ENCODE measurements around the gene KDM7A.
"Not testable (repeated sequence)": the region's sequence is repeated elsewhere in the genome, so short reads cannot be mapped to it uniquely, and the experiment has no call there.

The KDM7A gene

GRCh38 chr7:140160308-140160707 is 16.5 kb downstream of the KDM7A start:
- peak; percentile 43 for DNase-seq (ENCODE audit: low spot score)

- no peak for DNase-seq (ENCODE audit: low spot score)
These were observed 17.3 kb downstream of the KDM7A start for GRCh38 chr7:140159497-140159896.

- DNase-seq (ENCODE audit: low spot score): no peak
These were observed 20.2 kb downstream of the KDM7A start for GRCh38 chr7:140156460-140157080.

GRCh38 chr7:140155428-140155827 is 21.4 kb downstream of the KDM7A start:
- DNase-seq (ENCODE audit: low spot score): no peak

GRCh38 chr7:140153666-140154161 is 23.1 kb downstream of the KDM7A start:
- DNase-seq (ENCODE audit: low spot score): no peak

GRCh38 chr7:140146574-140146973 is 30.2 kb downstream of the KDM7A start:
- no peak for DNase-seq (ENCODE audit: low spot score)

GRCh38 chr7:140145709-140146108 is 31.1 kb downstream of the KDM7A start:
- no peak for DNase-seq (ENCODE audit: low spot score)

GRCh38 chr7:140144821-140145220 is 32.0 kb downstream of the KDM7A start:
- DNase-seq (ENCODE audit: low spot score): no peak

GRCh38 chr7:140143997-140144396 is 32.8 kb downstream of the KDM7A start:
- DNase-seq (ENCODE audit: low spot score): no peak

GRCh38 chr7:140142031-140142430 is 34.8 kb downstream of the KDM7A start:
- DNase-seq (ENCODE audit: low spot score): no peak

GRCh38 chr7:140141256-140141655 is 35.5 kb downstream of the KDM7A start:
- DNase-seq (ENCODE audit: low spot score): no peak

- no peak for DNase-seq (ENCODE audit: low spot score)
These were observed 39.7 kb downstream of the KDM7A start for GRCh38 chr7:140137078-140137477.

- DNase-seq (ENCODE audit: low spot score): no peak
These were observed 40.7 kb downstream of the KDM7A start for GRCh38 chr7:140136073-140136472.

GRCh38 chr7:140134039-140134438 is 42.7 kb downstream of the KDM7A start:
- DNase-seq (ENCODE audit: low spot score): no peak

GRCh38 chr7:140127360-140128127 is 49.2 kb downstream of the KDM7A start:
- DNase-seq (ENCODE audit: low spot score): no peak

GRCh38 chr7:140126435-140127034 is 50.2 kb downstream of the KDM7A start:
- DNase-seq (ENCODE audit: low spot score): no peak

GRCh38 chr7:140122965-140123364 is 53.8 kb downstream of the KDM7A start:
- no peak for DNase-seq (ENCODE audit: low spot score)

GRCh38 chr7:140121326-140121725 is 55.5 kb downstream of the KDM7A start:
- DNase-seq (ENCODE audit: low spot score): no peak

GRCh38 chr7:140114817-140115216 is 62.0 kb downstream of the KDM7A start:
- DNase-seq (ENCODE audit: low spot score): not testable (repeated sequence)

- not testable (repeated sequence) for DNase-seq (ENCODE audit: low spot score)
These were observed 68.0 kb downstream of the KDM7A start for GRCh38 chr7:140108777-140109176.

- no peak for DNase-seq (ENCODE audit: low spot score)
These were observed 80.3 kb downstream of the KDM7A start for GRCh38 chr7:140096459-140096858.

- DNase-seq (ENCODE audit: low spot score): no peak
These were observed 83.4 kb downstream of the KDM7A start for GRCh38 chr7:140093375-140093774.

- no peak for DNase-seq (ENCODE audit: low spot score)
These were observed 91.3 kb downstream of the KDM7A start for GRCh38 chr7:140085447-140085846.

Measured in COLO829 (cell line).